GM23248 (cell line): ENCODE results near the gene FCHO1.

Experiments
- EZH2 ChIP-seq: fragments of 200-600 bp; sonication (generic); IDR thresholded peaks from 2 replicates; pipeline ENCODE4 v1.6.1; 2018; ENCODE audit warnings: antibody characterized with exemption, mild to moderate bottlenecking; ENCODE audit not compliant: insufficient read depth, poor library complexity, severe bottlenecking
- EZH2phosphoT487 ChIP-seq: fragments of 200-600 bp; sonication (generic); IDR thresholded peaks from 2 replicates; pipeline ENCODE4 v1.6.1; 2018; ENCODE audit warnings: antibody characterized with exemption, moderate library complexity, mild to moderate bottlenecking, low read depth; ENCODE audit not compliant: insufficient read depth

GRCh38 chr19:17765069-17765618, 13.9 kb downstream of the FCHO1 start:
- TF ChIP-seq EZH2phosphoT487 (no peak), EZH2 (no peak)
